HuH-7 (cell line): ENCODE data around the gene RPL10A.

Source experiments
- DNase-seq: peaks from one replicate; pipeline ENCODE4 v3.0.0; 2011; ENCODE audit warnings: low spot score

RPL10A gene

GRCh38 chr6:35476004-35476403, 7.8 kb downstream of the RPL10A start:
- DNase-seq, result no peak

- DNase-seq, result no peak
Measured at GRCh38 chr6:35477028-35477427, 8.8 kb downstream of the RPL10A start.

DNA sequence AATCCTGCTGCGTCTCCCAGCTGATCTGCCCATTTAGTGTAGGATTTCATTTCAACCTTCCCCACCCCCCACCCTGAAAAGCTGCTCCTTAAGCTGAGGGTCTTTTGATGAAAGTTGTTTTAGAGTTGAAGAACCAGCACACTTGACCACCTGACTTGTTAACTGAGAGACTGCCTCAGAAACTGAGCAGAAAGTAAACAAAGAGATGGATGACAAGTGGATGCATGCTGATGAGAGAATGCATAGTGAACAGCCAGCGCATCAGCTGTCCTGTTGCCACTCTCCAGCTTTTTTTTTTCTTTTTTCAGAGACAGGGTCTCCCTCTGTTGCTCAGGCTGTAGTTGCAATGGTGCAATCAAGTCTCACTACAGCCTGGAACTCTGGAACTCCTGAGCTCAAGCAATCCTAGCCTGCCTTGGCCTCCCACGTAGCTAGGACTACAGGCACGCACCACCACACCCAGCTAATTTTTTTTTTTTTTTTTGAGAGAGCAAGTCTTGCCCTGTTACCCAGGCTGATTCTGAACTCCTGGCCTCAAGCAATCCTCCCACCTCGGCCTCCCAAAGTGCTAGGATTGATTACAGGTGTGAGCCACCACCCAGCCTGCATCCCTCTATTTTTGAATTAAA, 9.5 kb downstream of the RPL10A start:
- no peak for DNase-seq

- no peak for DNase-seq
Measured at GRCh38 chr6:35478259-35478658, 10.1 kb downstream of the RPL10A start.

- DNase-seq, result no peak
Measured at GRCh38 chr6:35480176-35480575, 12.0 kb downstream of the RPL10A start.

GRCh38 chr6:35481226-35481625, 13.0 kb downstream of the RPL10A start:
- no peak for DNase-seq

- no peak for DNase-seq
Measured at GRCh38 chr6:35483062-35483461, 14.9 kb downstream of the RPL10A start.

- DNase-seq, result no peak
Measured at GRCh38 chr6:35483490-35483889, 15.3 kb downstream of the RPL10A start.

GRCh38 chr6:35483893-35484645, 15.9 kb downstream of the RPL10A start:
- DNase-seq, result no peak

DNA sequence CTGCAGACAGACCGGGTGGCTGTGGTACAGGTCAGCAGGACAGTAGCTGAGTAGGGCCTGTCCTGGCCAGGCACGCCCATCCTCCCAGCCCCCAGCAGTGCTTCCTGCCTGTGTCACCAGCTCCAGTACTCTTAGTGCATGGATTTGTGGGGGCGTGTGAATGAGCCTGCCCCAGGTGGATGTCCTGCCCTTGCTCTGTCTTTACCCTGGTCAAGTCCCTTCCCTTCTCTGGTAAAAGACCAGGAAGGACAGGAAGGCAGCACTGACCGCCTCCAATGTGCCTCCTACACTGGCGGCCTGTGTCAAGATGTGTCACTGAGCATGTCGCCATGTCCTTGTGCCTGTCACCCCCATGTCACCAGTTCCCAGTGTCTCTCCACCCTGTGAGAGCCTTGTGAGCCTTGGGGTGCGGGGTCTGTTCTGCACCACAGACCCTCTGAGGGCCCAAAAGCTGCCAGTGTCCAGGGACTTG, 16.8 kb downstream of the RPL10A start:
- no peak for DNase-seq

- no peak for DNase-seq
Measured at GRCh38 chr6:35485402-35485877, 17.2 kb downstream of the RPL10A start.

DNA sequence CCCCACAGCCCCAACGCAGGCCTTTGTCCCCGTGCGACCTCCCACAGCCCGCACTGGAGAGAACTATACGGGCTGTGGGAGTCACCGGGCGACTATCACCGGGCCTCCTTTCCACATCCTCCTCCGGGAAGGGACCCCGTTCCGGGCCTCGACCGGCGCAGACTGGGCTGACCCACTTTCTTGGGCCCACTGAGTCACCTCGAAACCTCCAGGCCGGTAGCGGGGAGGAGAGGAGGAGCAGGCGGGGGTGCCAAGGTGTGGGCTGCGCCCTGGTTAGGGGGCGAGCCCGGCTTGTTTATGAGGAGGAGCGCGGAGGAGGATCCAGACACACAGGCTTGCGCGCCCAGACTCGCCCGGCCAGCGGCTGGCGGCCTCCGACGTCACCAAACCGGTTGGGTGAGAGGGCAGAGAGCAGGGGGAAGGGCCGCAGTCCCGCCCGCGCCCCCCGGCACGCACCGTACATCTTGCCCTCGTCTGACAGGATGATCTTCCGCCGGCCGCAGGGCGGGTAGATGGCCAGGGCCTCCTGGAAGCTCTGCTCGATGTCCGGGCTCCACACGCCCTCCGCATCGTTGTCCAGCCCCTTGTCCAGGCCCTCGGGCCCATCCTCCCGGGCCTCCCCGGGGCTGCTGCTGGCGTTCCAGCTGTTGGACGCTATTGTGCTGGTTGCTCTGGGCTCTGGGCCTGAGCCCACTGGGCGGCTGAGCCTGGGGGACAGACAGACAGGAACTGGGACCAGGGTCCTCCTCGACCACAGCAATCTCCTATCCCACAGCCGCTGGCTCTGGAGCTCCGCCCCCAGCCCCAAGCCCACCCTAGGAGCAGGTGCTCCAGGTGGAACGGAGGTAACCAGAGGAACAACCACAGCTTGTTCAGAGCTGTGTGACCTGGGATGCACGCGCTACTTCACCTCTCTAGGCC, 18.1 kb downstream of the RPL10A start:
- DNase-seq, result no peak

DNA sequence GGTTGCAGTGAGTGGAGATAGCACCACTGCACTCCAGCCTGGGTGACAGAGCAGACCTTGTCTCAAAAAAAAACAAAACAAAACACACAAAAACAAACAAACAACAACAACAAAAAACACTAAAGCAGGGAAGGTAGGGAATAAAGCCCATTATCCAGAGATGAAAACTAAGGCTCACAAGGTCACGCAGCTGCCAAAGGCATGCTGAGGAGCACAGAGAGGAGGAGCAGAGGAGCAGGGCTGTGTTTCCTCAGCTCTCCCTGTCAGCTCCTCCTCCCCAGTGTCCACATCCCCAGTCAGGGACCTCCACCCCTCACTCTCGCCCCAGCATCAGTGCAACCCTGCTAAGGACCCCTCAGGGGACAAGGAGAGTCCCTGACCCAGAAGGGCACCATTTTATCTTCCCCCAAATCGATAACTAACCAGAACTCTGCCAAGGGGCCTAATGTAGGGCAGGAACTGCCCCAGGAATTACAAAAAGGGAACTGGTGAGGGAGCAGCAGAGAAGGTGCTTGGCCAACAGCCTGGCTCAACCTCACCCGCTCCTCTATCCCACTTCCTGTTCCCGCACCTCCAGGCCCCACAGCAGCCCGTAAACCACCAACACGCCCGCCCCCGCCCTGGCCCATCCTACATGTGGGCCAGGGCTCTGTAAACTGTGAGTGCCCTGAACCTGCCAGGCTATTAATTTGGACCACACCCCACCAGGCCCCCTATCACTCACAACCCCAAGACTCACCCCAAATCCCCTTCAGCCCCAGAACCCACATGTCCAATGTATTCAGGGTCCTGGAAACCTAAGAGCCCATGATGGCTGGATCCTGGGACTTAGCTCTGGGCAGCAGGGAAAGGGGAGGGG, 19.7 kb downstream of the RPL10A start:
- DNase-seq, result no peak

- DNase-seq, result no peak
Measured at GRCh38 chr6:35488517-35488862, 20.3 kb downstream of the RPL10A start.

DNA sequence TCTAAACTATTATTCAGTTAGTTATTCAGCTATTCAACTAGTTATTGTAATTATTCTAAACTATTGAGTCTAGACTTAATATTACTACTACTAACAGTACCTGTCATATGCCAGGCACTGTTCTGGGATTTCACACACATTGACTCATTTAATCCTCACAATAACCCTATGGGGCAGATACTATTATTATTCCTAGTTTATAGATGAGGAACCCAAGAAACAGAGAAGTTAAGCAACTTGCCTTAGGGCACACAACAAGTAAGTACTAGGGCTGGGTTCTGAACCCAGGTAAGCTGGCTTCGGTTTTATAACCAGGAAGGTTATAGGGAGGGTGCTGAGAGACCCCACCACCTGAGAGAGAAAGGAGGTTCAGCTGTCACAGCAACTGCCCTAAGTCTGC, 20.9 kb downstream of the RPL10A start:
- DNase-seq, result no peak

DNA sequence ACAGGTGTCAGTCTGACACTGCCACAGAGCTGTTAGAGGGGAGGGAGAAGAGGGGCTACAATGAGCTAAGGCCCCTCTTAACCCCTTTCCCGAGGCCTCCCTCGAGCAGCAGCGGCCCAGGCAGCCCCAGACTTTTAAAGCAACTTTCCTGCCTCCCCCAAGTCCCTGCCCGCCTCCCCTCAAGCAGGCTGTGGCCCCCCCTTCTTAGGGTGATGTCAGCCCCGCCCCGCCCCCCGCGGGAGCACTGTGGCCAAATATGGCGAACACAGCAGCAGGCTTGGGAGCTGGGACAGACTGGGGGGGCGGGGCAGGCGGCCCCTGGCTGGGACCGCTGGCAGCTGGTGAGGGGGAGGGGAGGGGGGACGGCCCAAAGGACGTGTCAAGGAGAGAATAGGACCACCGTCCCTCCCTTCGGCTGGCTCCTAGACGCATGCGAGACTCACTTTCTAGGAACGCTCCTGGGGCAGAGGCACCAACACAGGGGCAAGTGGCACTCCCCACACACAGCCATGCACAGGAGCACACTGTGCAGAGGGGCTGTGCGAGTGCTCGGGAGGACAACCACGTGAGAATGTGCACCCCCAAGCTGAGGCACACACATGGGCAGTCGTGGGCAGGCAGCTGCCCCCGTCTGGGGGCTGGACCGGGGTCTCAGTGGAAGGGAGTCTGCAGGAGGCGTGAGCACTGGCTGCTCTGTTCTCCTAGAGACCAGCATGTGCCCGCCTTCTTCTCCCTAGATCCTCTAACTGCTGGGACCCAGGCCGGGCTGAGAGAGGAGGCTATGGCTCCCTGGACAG, 22.0 kb downstream of the RPL10A start:
- no peak for DNase-seq

- no peak for DNase-seq
Measured at GRCh38 chr6:35490821-35491557, 22.8 kb downstream of the RPL10A start.

DNA sequence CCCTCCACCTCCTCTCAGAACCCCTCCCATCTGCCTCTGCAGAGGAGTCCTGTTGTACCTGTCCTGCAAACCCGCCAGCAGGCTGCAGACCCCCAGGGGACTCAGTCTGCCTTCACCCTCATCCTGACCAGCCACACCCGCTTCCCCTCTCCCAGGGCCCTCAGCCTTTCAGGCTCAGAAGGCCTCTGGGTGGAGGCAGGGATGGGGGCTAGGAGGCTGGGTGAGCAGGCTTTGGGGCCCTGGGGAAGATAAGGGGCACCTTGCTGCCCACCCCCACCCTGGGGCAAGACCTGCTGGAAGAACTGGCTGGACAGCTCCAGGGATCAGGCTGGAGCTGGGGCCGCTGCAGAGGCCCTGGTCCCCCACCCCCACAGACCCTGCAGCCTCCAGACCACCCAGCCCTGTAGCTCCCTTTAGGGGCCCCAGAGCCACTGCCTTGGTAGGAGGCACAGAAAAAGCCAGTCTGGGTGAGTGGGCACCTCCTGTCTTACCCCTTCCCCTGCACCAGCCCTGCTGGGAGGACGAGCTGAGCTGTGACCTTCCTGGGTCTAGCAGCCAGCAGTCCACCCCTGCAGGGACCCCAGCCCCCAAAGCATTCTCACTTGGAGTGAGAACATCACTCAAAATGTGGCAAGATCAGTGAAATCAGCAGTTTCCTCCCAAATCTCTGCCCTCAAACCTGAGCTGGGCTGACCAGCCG, 23.5 kb downstream of the RPL10A start:
- DNase-seq, result no peak

DNA sequence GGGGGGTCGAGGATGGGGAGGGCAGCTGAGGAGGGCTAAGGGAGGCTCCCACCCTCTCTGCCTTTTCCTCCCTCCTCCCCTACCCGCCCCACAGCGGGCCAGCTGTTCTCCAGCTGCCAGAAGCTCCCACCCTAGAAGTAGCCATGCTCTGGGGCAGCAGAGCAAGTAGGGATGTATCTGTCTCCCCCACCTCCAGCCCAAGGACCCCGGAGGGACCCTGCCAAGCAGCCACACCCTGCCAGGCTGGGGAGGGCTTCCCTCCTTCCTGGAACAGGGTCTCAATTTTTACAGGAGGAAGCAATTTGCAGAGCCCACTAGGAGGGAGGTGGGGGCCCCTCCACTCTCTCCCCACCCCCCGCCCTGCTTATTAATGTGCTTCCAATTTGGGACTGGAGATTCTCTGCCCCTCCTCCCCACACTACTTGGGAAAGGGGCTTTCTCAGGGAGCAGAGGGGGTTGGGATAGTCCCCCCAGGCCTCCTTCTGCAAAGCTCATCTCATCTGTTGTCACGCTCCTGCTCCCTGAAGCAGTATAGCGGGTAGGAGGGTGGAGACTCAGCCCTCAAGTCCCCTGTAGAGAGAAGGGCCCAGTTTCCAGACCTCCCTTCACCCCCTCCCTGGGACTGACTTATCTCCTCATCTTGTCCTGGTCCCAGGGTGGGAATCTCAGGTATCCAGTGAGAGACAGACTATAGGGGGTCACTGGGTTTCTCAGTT, 24.2 kb downstream of the RPL10A start:
- DNase-seq, result no peak
